Colonic mucosa (tissue), 4 donors: ENCODE measurements around the gene ZFPL1. TPM values are rescaled to one million over a fixed set of nuclear protein-coding genes. Genes with fewer than 3 reads are reported as not detected.

Experiments
- DNase-seq: peaks from one replicate; pipeline ENCODE4 v3.0.0-alpha.2; 2020
- H3K27ac ChIP-seq: fragments of 200-600 bp; one replicate; pipeline ENCODE4 v1.8.0; 2021
- H3K27me3 ChIP-seq: fragments of 200-600 bp; one replicate; pipeline ENCODE4 v1.8.0; 2021
- H3K36me3 ChIP-seq: fragments of 200-600 bp; one replicate; pipeline ENCODE4 v1.8.0; 2021
- H3K4me1 ChIP-seq: fragments of 200-600 bp; one replicate; pipeline ENCODE4 v1.8.0; 2021; ENCODE audit warnings: mild to moderate bottlenecking
- H3K4me3 ChIP-seq: fragments of 200-600 bp; one replicate; pipeline ENCODE4 v1.8.0; 2021
- H3K9ac ChIP-seq, 2 donors: one replicate each; pipeline ENCODE4 v1.7.0; 2013; ENCODE audit warnings: control low read depth in 2 of 2, low read depth in 2 of 2, low read length in 2 of 2
- H3K9me3 ChIP-seq: fragments of 200-600 bp; one replicate; pipeline ENCODE4 v1.8.0; 2021
- intact Hi-C: fragments of 100-400 bp; cut with DNase I; formaldehyde crosslinking; loops from one replicate; pipeline ENCODE4 v1.14.1; 2022
- total RNA-seq, 2 donors: library from RNA; stranded (reverse); fragmentation: NEBNext Ultra II Directional in 1 of 2; extraction: Animal tissue kit (Norgen Biotek cat#: 25700) in 1 of 2; gene quantifications; one replicate each; pipeline ENCODE4 v1.2.1, GENCODE V29; 2021
- TF ChIP-seq, protein P1 (sequence below): fragments of 200-600 bp; IDR thresholded peaks from one replicate; pipeline ENCODE4 v1.8.0; 2022; ENCODE audit warnings: antibody characterized with exemption, mild to moderate bottlenecking
- donor health status: healthy.
- donor health status: DM: no; HTN: no; CAD: no.
- donor health status: DM: no; HTN: no; CAD: no.

The ZFPL1 gene
- total RNA-seq, 2 donors from 2014 or later = 43.2 to 54.3 TPM

- H3K27ac ChIP-seq = no peak overlapping the region
Observed at GRCh38 chr11:65102142-65103095, 18.4 kb downstream of the ZFPL1 start.

GRCh38 chr11:65103476-65103875, 19.5 kb downstream of the ZFPL1 start:
- no peaks in the 10 kb centered on the region for H3K9me3 ChIP-seq
- H3K9ac ChIP-seq = no peak overlapping the region
- H3K4me1 ChIP-seq = no peaks in the 10 kb centered on the region
- no peak overlapping the region for H3K4me3 ChIP-seq
- intact Hi-C loops = no loop called here
- no peak overlapping the region for H3K27ac ChIP-seq
- no peaks in the 10 kb centered on the region for H3K36me3 ChIP-seq
- no peaks in the 10 kb centered on the region for H3K27me3 ChIP-seq
- TF ChIP-seq, protein P1, sequence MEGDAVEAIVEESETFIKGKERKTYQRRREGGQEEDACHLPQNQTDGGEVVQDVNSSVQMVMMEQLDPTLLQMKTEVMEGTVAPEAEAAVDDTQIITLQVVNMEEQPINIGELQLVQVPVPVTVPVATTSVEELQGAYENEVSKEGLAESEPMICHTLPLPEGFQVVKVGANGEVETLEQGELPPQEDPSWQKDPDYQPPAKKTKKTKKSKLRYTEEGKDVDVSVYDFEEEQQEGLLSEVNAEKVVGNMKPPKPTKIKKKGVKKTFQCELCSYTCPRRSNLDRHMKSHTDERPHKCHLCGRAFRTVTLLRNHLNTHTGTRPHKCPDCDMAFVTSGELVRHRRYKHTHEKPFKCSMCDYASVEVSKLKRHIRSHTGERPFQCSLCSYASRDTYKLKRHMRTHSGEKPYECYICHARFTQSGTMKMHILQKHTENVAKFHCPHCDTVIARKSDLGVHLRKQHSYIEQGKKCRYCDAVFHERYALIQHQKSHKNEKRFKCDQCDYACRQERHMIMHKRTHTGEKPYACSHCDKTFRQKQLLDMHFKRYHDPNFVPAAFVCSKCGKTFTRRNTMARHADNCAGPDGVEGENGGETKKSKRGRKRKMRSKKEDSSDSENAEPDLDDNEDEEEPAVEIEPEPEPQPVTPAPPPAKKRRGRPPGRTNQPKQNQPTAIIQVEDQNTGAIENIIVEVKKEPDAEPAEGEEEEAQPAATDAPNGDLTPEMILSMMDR = no peak
- DNase-seq = no peak

More at GRCh38 chr11:65102142-65103095, 18.4 kb downstream of the ZFPL1 start:
- H3K4me3 ChIP-seq = no peak overlapping the region
- no peaks in the 10 kb centered on the region for H3K36me3 ChIP-seq
- no peaks in the 10 kb centered on the region for H3K9me3 ChIP-seq
- TF ChIP-seq, protein P1 = no peak
- peaks cover 1% of the 10 kb centered on the region for H3K4me1 ChIP-seq
- intact Hi-C loops = no loop called here
- no peaks in the 10 kb centered on the region for H3K27me3 ChIP-seq
- DNase-seq = no peak
- no peak overlapping the region for H3K9ac ChIP-seq

DNA sequence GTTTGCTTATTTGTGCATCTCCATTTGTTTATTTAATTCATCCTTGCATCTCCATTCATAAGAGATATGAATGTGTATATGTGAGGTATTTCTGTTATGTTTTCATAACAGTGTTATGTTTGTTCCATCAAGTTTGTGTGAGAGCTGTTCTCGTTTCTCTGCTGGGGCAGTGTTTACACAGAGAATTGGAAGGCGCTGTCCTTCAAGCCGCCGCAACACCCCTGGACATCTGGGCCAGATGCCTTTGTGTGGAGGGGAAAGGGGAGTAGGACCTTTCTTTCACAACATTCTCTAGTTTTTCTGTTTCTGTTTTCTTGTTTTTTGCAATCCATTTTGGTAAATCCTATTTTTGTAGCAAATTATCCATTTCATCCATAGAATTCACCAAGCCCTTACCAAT, 20.6 kb downstream of the ZFPL1 start:
- Histone ChIP-seq H3K9me3 (no peaks in the 10 kb centered on the region), H3K27ac (no peak overlapping the region), H3K36me3 (no peaks in the 10 kb centered on the region), H3K4me1 (no peaks in the 10 kb centered on the region), H3K4me3 (no peak overlapping the region), H3K9ac (no peak overlapping the region), H3K27me3 (no peaks in the 10 kb centered on the region)
- TF ChIP-seq, protein P1 = no peak
- no peak for DNase-seq
- intact Hi-C loops = no loop called here

DNA sequence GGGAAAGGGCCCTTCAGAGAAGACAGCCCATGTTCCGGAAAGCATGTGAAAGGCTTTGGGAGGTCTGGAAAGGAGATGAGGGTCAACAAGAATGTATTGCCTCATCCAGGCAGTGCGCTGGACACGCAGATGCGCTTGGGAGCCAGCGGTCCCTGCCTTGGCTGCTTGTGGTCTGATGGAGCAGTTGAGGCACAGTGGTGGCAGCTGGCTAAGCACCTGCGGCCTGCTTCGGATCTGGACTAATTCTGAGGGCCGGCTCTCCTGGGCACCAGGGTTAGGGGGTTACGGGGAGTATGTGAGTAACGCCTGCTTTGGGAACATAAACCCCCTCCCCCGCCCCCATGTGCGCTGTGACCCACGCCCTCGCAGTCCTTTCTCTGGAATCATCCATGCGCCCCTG, 23.1 kb downstream of the ZFPL1 start:
- no peak overlapping the region for H3K4me3 ChIP-seq
- H3K9ac ChIP-seq = no peak overlapping the region
- intact Hi-C loops = no loop called here
- peaks cover 8% of the 10 kb centered on the region for H3K4me1 ChIP-seq
- TF ChIP-seq, protein P1 = no peak
- DNase-seq = no peak
- H3K36me3 ChIP-seq = no peaks in the 10 kb centered on the region
- no peaks in the 10 kb centered on the region for H3K27me3 ChIP-seq
- no peak overlapping the region for H3K27ac ChIP-seq
- H3K9me3 ChIP-seq = no peaks in the 10 kb centered on the region

- H3K27ac ChIP-seq = no peak overlapping the region
- no peak for DNase-seq
- no peak overlapping the region for H3K4me3 ChIP-seq
- peaks cover 10% of the 10 kb centered on the region for H3K4me1 ChIP-seq
- TF ChIP-seq, protein P1 = no peak
- H3K36me3 ChIP-seq = no peaks in the 10 kb centered on the region
- H3K9ac ChIP-seq = no peak overlapping the region
- H3K27me3 ChIP-seq = no peaks in the 10 kb centered on the region
- intact Hi-C loops = no loop called here
- H3K9me3 ChIP-seq = no peaks in the 10 kb centered on the region
Observed at GRCh38 chr11:65107751-65108468, 23.9 kb downstream of the ZFPL1 start.
